WERI-Rb-1 (cell line): ENCODE measurements around the gene CHRNA10.

Experiments used
- DNase-seq: peaks from one replicate; pipeline ENCODE4 v3.0.0-alpha.2; 2020
- H3K27ac ChIP-seq: fragments of 250-450 bp; sonication (Bioruptor Pico); 2 replicates; pipeline ENCODE4 v1.5.1; 2020; ENCODE audit warnings: mild to moderate bottlenecking, moderate library complexity
- H3K27me3 ChIP-seq: fragments of 250-450 bp; sonication (Bioruptor Pico); 2 replicates; pipeline ENCODE4 v1.5.1; 2021; ENCODE audit warnings: mild to moderate bottlenecking, low read depth, moderate library complexity; ENCODE audit not compliant: insufficient read depth, severe bottlenecking
- H3K36me3 ChIP-seq: fragments of 250-450 bp; sonication (Bioruptor Pico); 2 replicates; pipeline ENCODE4 v1.5.1; 2020; ENCODE audit warnings: mild to moderate bottlenecking, moderate library complexity
- H3K4me3 ChIP-seq: 2 replicates; pipeline ENCODE4 v1.5.1; 2011; ENCODE audit warnings: low read depth, mild to moderate bottlenecking, control low read depth, low read length
- H3K9me3 ChIP-seq: fragments of 250-450 bp; sonication (Bioruptor Pico); 2 replicates; pipeline ENCODE4 v1.5.1; 2021; ENCODE audit warnings: mild to moderate bottlenecking, moderate library complexity; ENCODE audit not compliant: severe bottlenecking
- CTCF ChIP-seq: IDR thresholded peaks from 2 replicates; pipeline ENCODE4 v1.5.1; 2011; ENCODE audit warnings: low read depth, mild to moderate bottlenecking, control low read depth, inconsistent platforms, low read length

CHRNA10 gene

DNA sequence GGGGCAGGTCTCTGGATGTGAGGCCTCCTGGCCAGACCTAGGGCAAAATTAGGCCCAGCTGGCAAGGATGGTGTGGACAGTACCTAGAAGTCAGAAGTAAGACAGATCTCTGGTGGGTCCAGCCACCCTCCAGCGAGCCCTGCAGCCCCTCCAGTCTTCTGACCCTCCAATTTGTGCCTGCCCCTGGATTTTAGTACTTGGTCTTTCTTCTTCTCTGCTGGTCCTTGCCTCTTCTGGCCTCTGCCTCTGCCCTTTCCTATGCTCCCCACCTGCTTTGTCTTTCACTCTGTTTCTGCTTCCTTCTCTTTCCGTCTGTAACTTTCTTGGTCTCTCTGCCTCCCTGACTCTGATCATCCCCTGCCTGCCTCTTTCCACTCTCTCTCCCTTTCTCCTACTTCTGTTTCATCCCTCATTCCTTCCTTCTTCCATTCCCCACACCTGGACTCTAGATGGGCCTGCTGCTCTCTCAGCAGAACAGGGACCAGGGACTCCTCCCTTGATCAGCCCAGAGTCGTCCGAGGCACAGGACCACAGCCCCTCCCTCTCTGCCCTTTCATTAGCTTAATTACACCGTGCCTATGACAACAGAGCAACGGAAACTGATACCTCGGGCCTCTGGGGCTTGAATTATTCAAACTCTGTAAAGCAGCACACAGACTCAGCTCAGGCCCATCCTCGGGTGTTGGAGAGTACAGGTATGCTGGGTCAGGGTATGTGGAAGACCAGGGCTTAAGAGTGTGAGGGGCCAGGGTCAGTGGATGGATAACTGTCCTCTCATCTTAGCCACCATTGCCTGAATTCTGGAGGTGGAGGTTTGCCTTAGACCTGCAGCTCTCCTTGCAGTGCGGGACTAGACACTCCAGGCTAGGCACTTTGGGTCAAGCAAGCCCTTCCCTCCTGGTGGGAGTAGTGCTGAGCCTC is at the start of gene CHRNA10:
Gene CHRNA10, minus strand, starts transcription at position 51 of the 921 bp plus-strand sequence. CDS start 72 bp downstream, outside the sequence.
- TF ChIP-seq CTCF: no peak
- Histone ChIP-seq H3K27ac (no peak within 1 kb of the TSS), H3K4me3 (no peak within 1 kb of the TSS), H3K27me3 (no peaks in the 10 kb centered on the region), H3K9me3 (no peaks in the 10 kb centered on the region), H3K36me3 (peaks cover 44% of the 10 kb centered on the region)
- no peak for DNase-seq

GRCh38 chr11:3712274-3712673 is 41.1 kb upstream of the CHRNA10 start:
- Histone ChIP-seq H3K4me3 (no peak overlapping the region), H3K36me3 (peaks cover 89% of the 10 kb centered on the region), H3K27me3 (no peaks in the 10 kb centered on the region), H3K27ac (no peak overlapping the region), H3K9me3 (no peaks in the 10 kb centered on the region)
- TF ChIP-seq CTCF: no peak
- no peak for DNase-seq

- DNase-seq: no peak
- H3K27ac ChIP-seq: no peak overlapping the region
- peaks cover 86% of the 10 kb centered on the region for H3K36me3 ChIP-seq
- TF ChIP-seq CTCF: no peak
- H3K9me3 ChIP-seq: no peaks in the 10 kb centered on the region
- no peak overlapping the region for H3K4me3 ChIP-seq
- H3K27me3 ChIP-seq: no peaks in the 10 kb centered on the region
Measured at GRCh38 chr11:3710485-3711259, 39.5 kb upstream of the CHRNA10 start.

- Histone ChIP-seq H3K27me3 (no peaks in the 10 kb centered on the region), H3K9me3 (no peaks in the 10 kb centered on the region), H3K4me3 (no peak overlapping the region), H3K27ac (no peak overlapping the region), H3K36me3 (peaks cover 88% of the 10 kb centered on the region)
- TF ChIP-seq CTCF: no peak
- no peak for DNase-seq
Measured at GRCh38 chr11:3709977-3710376, 38.8 kb upstream of the CHRNA10 start.

- no peak for TF ChIP-seq CTCF
- Histone ChIP-seq H3K36me3 (peaks cover 86% of the 10 kb centered on the region), H3K9me3 (no peaks in the 10 kb centered on the region), H3K4me3 (no peak overlapping the region), H3K27me3 (no peaks in the 10 kb centered on the region), H3K27ac (no peak overlapping the region)
- no peak for DNase-seq
Measured at GRCh38 chr11:3707176-3707575, 36.0 kb upstream of the CHRNA10 start.
